Lower leg skin (tissue), 4 donors: Measurements from ENCODE around the gene ELOB. TPM values are rescaled to one million over a fixed set of nuclear protein-coding genes. Genes with fewer than 3 reads are reported as not detected.

Source experiments
- DNase-seq, 2 donors: peaks; one replicate each; pipeline ENCODE4 v3.0.0-alpha.2; 2019; ENCODE audit warnings: low spot score in 2 of 2
- H3K4me3 ChIP-seq: fragments of 200-600 bp; sonication (generic); 2 replicates; pipeline ENCODE4 v1.5.1; 2017; ENCODE audit warnings: mild to moderate bottlenecking, low read depth; ENCODE audit not compliant: poor library complexity, severe bottlenecking
- POLR2A ChIP-seq, 2 donors: fragments of 450-650 bp; IDR thresholded peaks; one replicate each; pipeline ENCODE4 v1.6.1; 2016 to 2017; ENCODE audit warnings: antibody characterized with exemption in 2 of 2, mild to moderate bottlenecking in 1 of 2, moderate library complexity in 1 of 2
- WGBS, 2 donors: methylation state at CpG; one replicate each; pipeline ENCODE4 v1.1.5; 2018; 5-methylcytosine and 5-hydroxymethylcytosine counted together
- intact Hi-C: fragments of 100-400 bp; cut with DNase I; formaldehyde crosslinking; loops from one replicate; pipeline ENCODE4 v1.15.0; 2023; ENCODE audit warnings: low total_unique reads
- total RNA-seq, 4 donors: library from RNA; depleted of rRNA; stranded (reverse); fragments of >200 nt; gene quantifications; one replicate each; pipeline ENCODE4 v1.1.0, GENCODE V29; 2016
- TF ChIP-seq, protein P1 (sequence below), 3 donors: fragments of 450-650 bp; IDR thresholded peaks; one replicate each; pipeline ENCODE4 v1.5.1; 2016; ENCODE audit warnings: antibody characterized with exemption in 3 of 3, mild to moderate bottlenecking in 3 of 3, moderate library complexity in 2 of 3

Gene ELOB
- total RNA-seq, 4 donors from 2014 or later, result 244 to 2,128 (median 328) TPM

DNA sequence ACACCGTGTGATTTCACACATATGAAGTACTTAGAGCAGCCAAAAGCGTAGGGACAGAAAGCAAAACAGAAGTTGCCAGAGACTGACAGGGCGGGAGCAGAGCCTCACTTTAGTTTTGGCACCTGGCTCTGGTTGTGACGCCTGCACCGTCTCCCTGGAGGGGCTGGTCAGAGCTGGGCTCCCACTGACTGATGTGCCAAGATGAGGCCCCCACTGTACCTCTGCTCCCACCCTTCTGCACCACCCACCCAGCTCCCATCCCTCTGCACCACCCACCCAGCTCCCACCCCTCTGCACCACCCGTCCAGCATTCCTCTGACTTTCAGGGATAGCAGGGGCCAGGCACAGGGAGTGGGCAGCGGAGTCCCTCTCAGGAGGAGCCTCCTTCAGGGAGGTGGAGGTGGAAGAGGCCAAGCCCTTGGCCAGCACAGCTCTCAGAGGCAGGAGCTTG lies 36.7 kb upstream of the ELOB start:
- no peak for TF ChIP-seq POLR2A (IDR thresholded peaks at IDR 0.05)
- TF ChIP-seq, protein P1, sequence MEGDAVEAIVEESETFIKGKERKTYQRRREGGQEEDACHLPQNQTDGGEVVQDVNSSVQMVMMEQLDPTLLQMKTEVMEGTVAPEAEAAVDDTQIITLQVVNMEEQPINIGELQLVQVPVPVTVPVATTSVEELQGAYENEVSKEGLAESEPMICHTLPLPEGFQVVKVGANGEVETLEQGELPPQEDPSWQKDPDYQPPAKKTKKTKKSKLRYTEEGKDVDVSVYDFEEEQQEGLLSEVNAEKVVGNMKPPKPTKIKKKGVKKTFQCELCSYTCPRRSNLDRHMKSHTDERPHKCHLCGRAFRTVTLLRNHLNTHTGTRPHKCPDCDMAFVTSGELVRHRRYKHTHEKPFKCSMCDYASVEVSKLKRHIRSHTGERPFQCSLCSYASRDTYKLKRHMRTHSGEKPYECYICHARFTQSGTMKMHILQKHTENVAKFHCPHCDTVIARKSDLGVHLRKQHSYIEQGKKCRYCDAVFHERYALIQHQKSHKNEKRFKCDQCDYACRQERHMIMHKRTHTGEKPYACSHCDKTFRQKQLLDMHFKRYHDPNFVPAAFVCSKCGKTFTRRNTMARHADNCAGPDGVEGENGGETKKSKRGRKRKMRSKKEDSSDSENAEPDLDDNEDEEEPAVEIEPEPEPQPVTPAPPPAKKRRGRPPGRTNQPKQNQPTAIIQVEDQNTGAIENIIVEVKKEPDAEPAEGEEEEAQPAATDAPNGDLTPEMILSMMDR (IDR thresholded peaks at IDR 0.05), result no peak
- WGBS, 2 donors, result 44 to 55% methylated on average over 7 of the region's 7 CpGs
- DNase-seq, result no peak
- no peak overlapping the region for H3K4me3 ChIP-seq
- intact Hi-C loops, result no loop called here

DNA sequence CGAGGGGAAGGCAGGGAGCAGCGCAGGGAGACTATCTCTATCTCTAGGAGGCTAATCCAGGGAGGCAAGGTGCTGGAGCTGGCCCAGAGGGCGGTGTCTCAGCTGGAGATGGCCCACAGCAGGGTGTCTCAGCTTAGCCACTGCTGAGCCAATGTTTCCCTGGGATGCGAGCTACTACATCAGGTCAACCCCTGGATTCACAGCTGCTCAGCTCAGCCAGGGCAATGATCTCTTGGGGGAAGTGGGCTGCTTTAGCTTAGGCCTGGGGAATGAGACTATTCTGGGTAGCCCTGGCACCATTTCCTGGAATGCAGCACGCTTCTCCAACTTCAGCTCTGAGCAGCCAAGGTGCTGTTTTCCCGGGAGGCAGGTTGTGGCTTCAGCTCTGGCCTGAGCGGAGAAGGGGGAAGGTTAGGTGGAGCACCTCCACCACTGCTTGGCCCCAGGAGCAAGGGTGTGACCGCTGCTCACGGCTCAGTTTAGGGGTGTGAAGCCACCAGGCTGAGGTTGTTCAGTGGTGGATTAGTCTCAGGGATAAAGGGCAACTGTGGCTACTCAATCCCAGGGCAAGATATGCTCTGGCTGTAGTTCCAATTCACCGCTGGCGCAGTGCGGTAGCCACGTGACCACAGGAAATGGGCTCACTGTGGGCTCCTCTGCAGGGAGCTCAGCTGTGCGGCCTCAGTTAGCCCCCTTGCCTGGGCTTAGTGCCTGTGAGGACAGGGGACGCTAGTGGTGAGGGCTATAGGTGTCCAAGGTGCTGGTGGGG lies 34.8 kb upstream of the ELOB start:
- no peak for DNase-seq
- no peak overlapping the region for H3K4me3 ChIP-seq
- 40 to 41% methylated on average over 15 of the region's 15 CpGs for WGBS, 2 donors
- intact Hi-C loops, result no loop called here
- TF ChIP-seq POLR2A (IDR thresholded peaks at IDR 0.05), result no peak
- TF ChIP-seq, protein P1 (IDR thresholded peaks at IDR 0.05), result no peak

DNA sequence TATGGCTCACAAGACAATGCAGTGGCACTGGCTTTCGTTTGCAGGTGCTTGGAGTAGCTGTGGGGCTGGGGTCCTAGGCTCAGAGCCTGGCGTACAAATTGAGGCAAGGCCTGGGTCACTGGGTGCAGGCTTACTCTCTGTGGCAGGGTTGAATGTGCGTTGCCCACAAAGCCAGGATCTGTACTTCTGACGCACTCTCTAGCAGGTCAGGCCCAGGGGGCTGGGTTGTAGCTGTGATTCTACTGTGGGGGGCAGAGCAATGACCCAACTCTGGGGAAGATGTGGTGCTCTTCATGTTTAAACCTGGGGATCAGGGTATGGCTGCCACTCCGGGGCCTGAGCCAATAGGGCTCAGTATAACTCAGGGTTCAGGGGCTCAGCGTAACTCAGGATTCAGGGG lies 33.6 kb upstream of the ELOB start:
- WGBS, 2 donors, result 76 to 89% methylated on average over 5 to 6 of the region's 6 CpGs
- no peak overlapping the region for H3K4me3 ChIP-seq
- intact Hi-C loops, result no loop called here
- TF ChIP-seq, protein P1 (IDR thresholded peaks at IDR 0.05), result no peak
- TF ChIP-seq POLR2A (IDR thresholded peaks at IDR 0.05), result no peak
- no peak for DNase-seq

- no peak overlapping the region for H3K4me3 ChIP-seq
- DNase-seq, result no peak
- WGBS, 2 donors, result 75 to 77% methylated on average over 3 of the region's 3 CpGs
- TF ChIP-seq, protein P1 (IDR thresholded peaks at IDR 0.05), result no peak
- intact Hi-C loops, result no loop called here
Observed at GRCh38 chr16:2809149-2809760, 32.2 kb upstream of the ELOB start.

- no peak for DNase-seq
- 73 to 82% methylated on average over 7 of the region's 7 CpGs for WGBS, 2 donors
- intact Hi-C loops, result no loop called here
Observed at GRCh38 chr16:2808181-2808580, 31.1 kb upstream of the ELOB start.

More at GRCh38 chr16:2808181-2808580, 31.1 kb upstream of the ELOB start:
- H3K4me3 ChIP-seq, result no peak overlapping the region
- TF ChIP-seq POLR2A (IDR thresholded peaks at IDR 0.05), result no peak
- TF ChIP-seq, protein P1 (IDR thresholded peaks at IDR 0.05), result no peak
